Measurements from ENCODE around the gene HSD17B14. TPM values are rescaled to one million over a fixed set of nuclear protein-coding genes. Genes with fewer than 3 reads are reported as not detected.
"Not testable (repeated sequence)": the region's sequence is repeated elsewhere in the genome, so short reads cannot be mapped to it uniquely, and the experiment has no call there.

HSD17B14 gene
- total RNA-seq, 6 experiments from 2014 or later = 3.5 to 78.0 (median 15.7) TPM

DNA sequence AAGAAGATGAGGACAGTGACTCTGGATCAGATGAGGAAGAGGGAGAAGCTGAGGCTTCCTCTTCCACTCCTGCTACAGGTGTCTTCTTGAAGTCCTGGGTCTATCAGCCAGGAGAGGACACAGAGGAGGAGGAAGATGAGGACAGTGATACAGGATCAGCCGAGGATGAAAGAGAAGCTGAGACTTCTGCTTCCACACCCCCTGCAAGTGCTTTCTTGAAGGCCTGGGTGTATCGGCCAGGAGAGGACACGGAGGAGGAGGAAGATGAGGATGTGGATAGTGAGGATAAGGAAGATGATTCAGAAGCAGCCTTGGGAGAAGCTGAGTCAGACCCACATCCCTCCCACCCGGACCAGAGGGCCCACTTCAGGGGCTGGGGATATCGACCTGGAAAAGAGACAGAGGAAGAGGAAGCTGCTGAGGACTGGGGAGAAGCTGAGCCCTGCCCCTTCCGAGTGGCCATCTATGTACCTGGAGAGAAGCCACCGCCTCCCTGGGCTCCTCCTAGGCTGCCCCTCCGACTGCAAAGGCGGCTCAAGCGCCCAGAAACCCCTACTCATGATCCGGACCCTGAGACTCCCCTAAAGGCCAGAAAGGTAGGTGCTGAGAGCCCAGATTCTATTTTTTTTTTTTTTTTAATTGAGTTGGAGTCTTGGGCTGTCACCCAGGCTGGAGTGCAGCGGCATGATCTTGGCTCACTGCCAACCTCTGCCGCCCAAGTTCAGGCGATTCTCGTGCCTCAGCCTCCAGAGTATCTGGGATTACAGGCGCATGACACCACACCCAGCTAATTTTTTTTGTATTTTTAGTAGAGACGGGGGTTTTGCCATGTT lies 38.2 kb upstream of the HSD17B14 start:
- Histone ChIP-seq H3K27me3 (no peaks in the 10 kb centered on the region), H3K4me3 (peak overlapping the region; percentile 73 to 95 (median 92)), H3K9me3 (no peaks in the 10 kb centered on the region), H3K4me1 (peaks cover 0 to 25% (median 8%) of the 10 kb centered on the region in 4 donors), H3K27ac (peak overlapping the region; percentile 99 to 100 (median 100)), H3K36me3 (peaks cover 0 to 28% (median 6%) of the 10 kb centered on the region in 4 donors)
- intact Hi-C loops (cut with DNase I) = no loop called here
- 19% methylated on average over 15 of the region's 17 CpGs for WGBS (ENCODE audit: insufficient coverage, low coverage, low lambda C conversion rate, missing lambda C conversion rate)
- ATAC-seq (peak in 2 of 4 donors; percentile 3 to 26), DNase-seq (peak in 1 of 3 donors; percentile 42)
- TF ChIP-seq POLR2A (IDR thresholded peaks at IDR 0.05) = no peak
- TF ChIP-seq, protein P1, sequence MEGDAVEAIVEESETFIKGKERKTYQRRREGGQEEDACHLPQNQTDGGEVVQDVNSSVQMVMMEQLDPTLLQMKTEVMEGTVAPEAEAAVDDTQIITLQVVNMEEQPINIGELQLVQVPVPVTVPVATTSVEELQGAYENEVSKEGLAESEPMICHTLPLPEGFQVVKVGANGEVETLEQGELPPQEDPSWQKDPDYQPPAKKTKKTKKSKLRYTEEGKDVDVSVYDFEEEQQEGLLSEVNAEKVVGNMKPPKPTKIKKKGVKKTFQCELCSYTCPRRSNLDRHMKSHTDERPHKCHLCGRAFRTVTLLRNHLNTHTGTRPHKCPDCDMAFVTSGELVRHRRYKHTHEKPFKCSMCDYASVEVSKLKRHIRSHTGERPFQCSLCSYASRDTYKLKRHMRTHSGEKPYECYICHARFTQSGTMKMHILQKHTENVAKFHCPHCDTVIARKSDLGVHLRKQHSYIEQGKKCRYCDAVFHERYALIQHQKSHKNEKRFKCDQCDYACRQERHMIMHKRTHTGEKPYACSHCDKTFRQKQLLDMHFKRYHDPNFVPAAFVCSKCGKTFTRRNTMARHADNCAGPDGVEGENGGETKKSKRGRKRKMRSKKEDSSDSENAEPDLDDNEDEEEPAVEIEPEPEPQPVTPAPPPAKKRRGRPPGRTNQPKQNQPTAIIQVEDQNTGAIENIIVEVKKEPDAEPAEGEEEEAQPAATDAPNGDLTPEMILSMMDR (IDR thresholded peaks at IDR 0.05) = no peak

DNA sequence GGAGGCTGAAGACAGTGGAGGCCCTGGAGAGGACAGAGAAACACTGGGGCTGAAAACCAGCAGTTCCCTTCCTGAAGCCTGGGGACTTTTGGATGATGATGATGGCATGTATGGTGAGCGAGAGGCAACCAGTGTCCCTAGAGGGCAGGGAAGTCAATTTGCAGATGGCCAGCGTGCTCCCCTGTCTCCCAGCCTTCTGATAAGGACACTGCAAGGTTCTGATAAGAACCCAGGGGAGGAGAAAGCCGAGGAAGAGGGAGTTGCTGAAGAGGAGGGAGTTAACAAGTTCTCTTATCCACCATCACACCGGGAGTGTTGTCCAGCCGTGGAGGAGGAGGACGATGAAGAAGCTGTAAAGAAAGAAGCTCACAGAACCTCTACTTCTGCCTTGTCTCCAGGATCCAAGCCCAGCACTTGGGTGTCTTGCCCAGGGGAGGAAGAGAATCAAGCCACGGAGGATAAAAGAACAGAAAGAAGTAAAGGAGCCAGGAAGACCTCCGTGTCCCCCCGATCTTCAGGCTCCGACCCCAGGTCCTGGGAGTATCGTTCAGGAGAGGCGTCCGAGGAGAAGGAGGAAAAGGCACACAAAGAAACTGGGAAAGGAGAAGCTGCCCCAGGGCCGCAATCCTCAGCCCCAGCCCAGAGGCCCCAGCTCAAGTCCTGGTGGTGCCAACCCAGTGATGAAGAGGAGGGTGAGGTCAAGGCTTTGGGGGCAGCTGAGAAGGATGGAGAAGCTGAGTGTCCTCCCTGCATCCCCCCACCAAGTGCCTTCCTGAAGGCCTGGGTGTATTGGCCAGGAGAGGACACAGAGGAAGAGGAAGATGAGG lies 37.4 kb upstream of the HSD17B14 start:
- TF ChIP-seq POLR2A (IDR thresholded peaks at IDR 0.05) = no peak
- TF ChIP-seq, protein P1 (IDR thresholded peaks at IDR 0.05) = no peak
- intact Hi-C loops (cut with DNase I) = no loop called here
- Histone ChIP-seq H3K4me1 (peaks cover 0 to 25% (median 9%) of the 10 kb centered on the region in 4 donors), H3K4me3 (peak overlapping the region; percentile 73 to 95 (median 92)), H3K27ac (peak overlapping the region; percentile 99 to 100 (median 100)), H3K27me3 (no peaks in the 10 kb centered on the region), H3K9me3 (no peaks in the 10 kb centered on the region), H3K36me3 (peaks cover 0 to 28% (median 6%) of the 10 kb centered on the region in 4 donors)
- ATAC-seq (peak in 1 of 4 donors; percentile 0), DNase-seq (no peak)
- 57% methylated on average over 11 of the region's 14 CpGs for WGBS (ENCODE audit: insufficient coverage, low coverage, low lambda C conversion rate, missing lambda C conversion rate)

DNA sequence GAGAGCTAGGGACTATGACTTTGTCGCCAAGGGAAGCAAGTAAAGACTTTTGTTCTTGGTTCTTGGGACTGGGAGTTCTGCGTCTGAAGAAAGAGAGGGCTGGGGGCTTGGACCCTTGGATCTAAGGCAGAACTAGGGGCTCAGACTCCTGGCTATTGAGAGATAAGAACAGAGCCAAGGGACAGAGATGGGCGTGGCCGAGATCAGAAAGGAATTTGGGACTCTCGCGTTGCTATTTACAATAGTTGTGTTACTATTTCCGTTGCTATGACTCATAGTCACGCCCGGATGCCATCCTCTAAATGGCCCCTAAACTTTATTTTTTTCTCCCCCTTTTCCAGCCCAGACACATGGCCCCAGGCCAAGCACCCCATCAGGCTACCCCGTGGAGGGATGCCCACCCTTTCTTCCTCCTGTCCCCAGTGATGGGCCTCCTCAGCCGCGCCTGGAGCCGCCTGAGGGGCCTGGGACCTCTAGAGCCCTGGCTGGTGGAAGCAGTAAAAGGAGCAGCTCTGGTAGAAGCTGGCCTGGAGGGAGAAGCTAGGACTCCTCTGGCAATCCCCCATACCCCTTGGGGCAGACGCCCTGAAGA lies 36.7 kb upstream of the HSD17B14 start:
- DNase-seq (peak; percentile 78 to 85 (median 79)), ATAC-seq (peak; percentile 52 to 70 (median 60))
- peaks cover 0 to 28% (median 6%) of the 10 kb centered on the region in 4 donors for H3K36me3 ChIP-seq
- peak overlapping the region; percentile 73 to 95 (median 92) for H3K4me3 ChIP-seq
- H3K27ac ChIP-seq = peak overlapping the region; percentile 99 to 100 (median 100)
- TF ChIP-seq, protein P1 (IDR thresholded peaks at IDR 0.05) = peak in 1 of 4 donors; percentile 13
- TF ChIP-seq POLR2A (IDR thresholded peaks at IDR 0.05) = no peak
- H3K27me3 ChIP-seq = no peaks in the 10 kb centered on the region
- WGBS (ENCODE audit: insufficient coverage, low coverage, low lambda C conversion rate, missing lambda C conversion rate) = 10% methylated on average over 14 of the region's 14 CpGs
- intact Hi-C loops (cut with DNase I) = no loop called here
- peaks cover 0 to 25% (median 11%) of the 10 kb centered on the region in 4 donors for H3K4me1 ChIP-seq
- H3K9me3 ChIP-seq = no peaks in the 10 kb centered on the region

DNA sequence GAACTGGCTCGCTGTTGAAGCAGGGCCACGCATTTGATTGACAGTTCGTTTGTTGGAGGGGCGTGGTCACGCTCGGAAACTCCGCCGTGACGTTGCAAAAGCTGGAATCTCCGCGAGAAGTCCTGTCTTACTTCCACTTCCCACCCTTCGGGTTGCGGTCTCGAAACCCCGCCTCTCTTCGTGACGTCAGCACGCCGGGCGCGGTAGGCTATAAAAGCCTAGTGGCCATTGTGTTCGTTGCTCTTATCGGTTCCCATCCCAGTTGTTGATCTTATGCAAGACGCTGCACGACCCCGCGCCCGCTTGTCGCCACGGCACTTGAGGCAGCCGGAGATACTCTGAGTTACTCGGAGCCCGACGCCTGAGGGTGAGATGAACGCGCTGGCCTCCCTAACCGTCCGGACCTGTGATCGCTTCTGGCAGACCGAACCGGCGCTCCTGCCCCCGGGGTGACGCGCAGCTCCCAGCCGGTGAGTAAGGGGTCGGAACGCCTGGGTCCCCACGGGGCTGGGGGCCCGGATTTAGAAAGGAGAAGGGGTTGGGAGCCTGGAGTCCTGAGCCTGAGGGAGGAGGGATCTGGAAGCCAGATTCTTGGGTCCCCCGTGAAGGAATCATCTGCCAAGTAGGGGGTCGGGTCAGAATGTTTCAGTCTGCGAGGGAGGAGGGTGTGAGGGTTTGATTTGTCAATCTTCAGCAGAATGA lies 36.0 kb upstream of the HSD17B14 start, which contains the start of gene PPP1R15A:
Gene PPP1R15A, plus strand, starts transcription at position 240 of the 702 bp plus-strand sequence. CDS start 813 bp downstream, outside the sequence.
- H3K36me3 ChIP-seq = peaks cover 0 to 28% (median 6%) of the 10 kb centered on the region in 4 donors
- peak; percentile 67 to 79 (median 78) for ATAC-seq
- H3K4me3 ChIP-seq = peak within 1 kb of the TSS; percentile 73 to 95 (median 92)
- H3K27ac ChIP-seq = peak within 1 kb of the TSS; percentile 99 to 100 (median 100)
- under 1% methylated on average over 41 of the region's 53 CpGs for WGBS (ENCODE audit: insufficient coverage, low coverage, low lambda C conversion rate, missing lambda C conversion rate)
- H3K27me3 ChIP-seq = no peaks in the 10 kb centered on the region
- no peaks in the 10 kb centered on the region for H3K9me3 ChIP-seq
- peak; percentile 96 to 99 (median 98) for DNase-seq
- intact Hi-C loops (cut with DNase I) = no loop called here
- H3K4me1 ChIP-seq = peaks cover 0 to 28% (median 13%) of the 10 kb centered on the region in 4 donors
- peak; percentile 99 for TF ChIP-seq POLR2A (IDR thresholded peaks at IDR 0.05)
- TF ChIP-seq, protein P1 (IDR thresholded peaks at IDR 0.05) = peak in 1 of 4 donors; percentile 12

DNA sequence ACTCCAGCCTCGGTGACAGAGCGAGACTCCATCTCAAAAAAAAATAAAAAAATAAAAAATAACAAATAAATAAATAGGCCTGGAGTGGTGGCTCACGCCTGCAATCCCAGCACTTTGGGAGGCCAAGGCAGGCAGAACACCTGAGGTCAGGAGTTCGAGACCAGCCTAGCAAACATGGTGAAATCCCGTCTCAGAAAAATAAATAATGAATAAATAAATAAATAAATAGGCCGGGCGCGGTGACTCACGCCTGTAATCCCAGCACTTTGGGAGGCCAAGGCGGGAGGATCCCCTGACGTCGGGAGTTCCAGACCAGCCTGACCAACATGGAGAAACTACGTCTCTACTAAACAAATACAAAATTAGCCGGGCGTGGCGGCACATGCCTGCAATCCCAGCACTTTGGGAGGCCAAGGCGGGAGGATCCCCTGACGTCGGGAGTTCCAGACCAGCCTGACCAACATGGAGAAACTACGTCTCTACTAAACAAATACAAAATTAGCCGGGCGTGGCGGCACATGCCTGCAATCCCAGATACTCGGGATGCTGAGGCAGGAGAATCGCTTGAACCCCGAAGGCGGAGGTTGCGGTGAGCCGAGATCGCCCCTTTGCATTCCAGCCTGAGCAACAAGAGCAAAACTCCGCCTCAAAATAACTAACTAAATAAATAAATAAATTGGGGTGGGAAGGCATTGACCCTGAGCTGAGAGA lies 35.3 kb upstream of the HSD17B14 start:
- H3K9me3 ChIP-seq; H3K27me3 ChIP-seq; intact Hi-C loops (cut with DNase I); ATAC-seq; DNase-seq: not testable (repeated sequence)
- Histone ChIP-seq H3K27ac (peak overlapping the region; percentile 57 to 100 (median 99)), H3K4me3 (peak overlapping the region in 1 of 3 donors; percentile 73), H3K36me3 (peaks cover 0 to 28% (median 6%) of the 10 kb centered on the region in 4 donors), H3K4me1 (peaks cover 0 to 33% (median 13%) of the 10 kb centered on the region in 4 donors)
- 44% methylated on average over 13 of the region's 31 CpGs for WGBS (ENCODE audit: insufficient coverage, low coverage, low lambda C conversion rate, missing lambda C conversion rate)

Data from right lobe of liver (tissue), 6 donors.